ENCODE measurements around the gene PDLIM3. TPM values are rescaled to one million over a fixed set of nuclear protein-coding genes. Genes with fewer than 3 reads are reported as not detected.
"Not testable (repeated sequence)": the region's sequence is repeated elsewhere in the genome, so short reads cannot be mapped to it uniquely, and the experiment has no call there.

PDLIM3 gene
- total RNA-seq, 2 donors from 2014 or later: not detected

GRCh38 chr4:185542626-185543315 is 7.5 kb upstream of the PDLIM3 start:
- DNase-seq: no peak
- Mint-ChIP-seq H3K27ac (no peak overlapping the region), H3K4me1 (no peaks in the 10 kb centered on the region), H3K27me3 (peaks cover 23% of the 10 kb centered on the region), H3K36me3 (ENCODE audit: low read depth) (peaks cover 3% of the 10 kb centered on the region), H3K4me3 (no peak overlapping the region)
- ATAC-seq: no peak
- H3K9me3 ChIP-seq (ENCODE audit: control insufficient read depth, low read length, poor library complexity, severe bottlenecking): no peaks in the 10 kb centered on the region

GRCh38 chr4:185541251-185541727 is 6.0 kb upstream of the PDLIM3 start:
- H3K4me3 Mint-ChIP-seq: no peak overlapping the region
- H3K27me3 Mint-ChIP-seq: peaks cover 23% of the 10 kb centered on the region
- no peak for ATAC-seq

GRCh38 chr4:185540487-185541120 is 5.3 kb upstream of the PDLIM3 start:
- H3K9me3 ChIP-seq (ENCODE audit: control insufficient read depth, low read length, poor library complexity, severe bottlenecking): no peaks in the 10 kb centered on the region
- Mint-ChIP-seq H3K27me3 (peaks cover 23% of the 10 kb centered on the region), H3K4me3 (no peak overlapping the region), H3K36me3 (ENCODE audit: low read depth) (peaks cover 5% of the 10 kb centered on the region), H3K4me1 (peaks cover 3% of the 10 kb centered on the region), H3K27ac (no peak overlapping the region)
- no peak for ATAC-seq
- DNase-seq: no peak

More at GRCh38 chr4:185541251-185541727, 6.0 kb upstream of the PDLIM3 start:
- Mint-ChIP-seq H3K36me3 (ENCODE audit: low read depth) (peaks cover 3% of the 10 kb centered on the region), H3K4me1 (peaks cover 3% of the 10 kb centered on the region), H3K27ac (no peak overlapping the region)
- no peaks in the 10 kb centered on the region for H3K9me3 ChIP-seq (ENCODE audit: control insufficient read depth, low read length, poor library complexity, severe bottlenecking)
- DNase-seq: no peak

- no peak for DNase-seq
- H3K4me3 Mint-ChIP-seq: no peak overlapping the region
- H3K36me3 Mint-ChIP-seq (ENCODE audit: low read depth): peaks cover 5% of the 10 kb centered on the region
Observed at GRCh38 chr4:185540040-185540439, 4.7 kb upstream of the PDLIM3 start.

GRCh38 chr4:185538806-185539205 is 3.5 kb upstream of the PDLIM3 start:
- peaks cover 5% of the 10 kb centered on the region for H3K36me3 Mint-ChIP-seq (ENCODE audit: low read depth)
- H3K27ac Mint-ChIP-seq: no peak overlapping the region
- ATAC-seq: no peak
- H3K27me3 Mint-ChIP-seq: peaks cover 31% of the 10 kb centered on the region
- no peaks in the 10 kb centered on the region for H3K9me3 ChIP-seq (ENCODE audit: control insufficient read depth, low read length, poor library complexity, severe bottlenecking)
- DNase-seq: no peak
- H3K4me3 Mint-ChIP-seq: no peak overlapping the region
- peaks cover 5% of the 10 kb centered on the region for H3K4me1 Mint-ChIP-seq

More at GRCh38 chr4:185540040-185540439, 4.7 kb upstream of the PDLIM3 start:
- no peaks in the 10 kb centered on the region for H3K9me3 ChIP-seq (ENCODE audit: control insufficient read depth, low read length, poor library complexity, severe bottlenecking)
- H3K27me3 Mint-ChIP-seq: peaks cover 23% of the 10 kb centered on the region
- peaks cover 3% of the 10 kb centered on the region for H3K4me1 Mint-ChIP-seq
- ATAC-seq: no peak
- H3K27ac Mint-ChIP-seq: no peak overlapping the region

- Mint-ChIP-seq H3K4me3 (no peak overlapping the region), H3K36me3 (ENCODE audit: low read depth) (peaks cover 2% of the 10 kb centered on the region), H3K27me3 (peaks cover 24% of the 10 kb centered on the region), H3K4me1 (peaks cover 5% of the 10 kb centered on the region), H3K27ac (no peak overlapping the region)
- DNase-seq: no peak
- no peaks in the 10 kb centered on the region for H3K9me3 ChIP-seq (ENCODE audit: control insufficient read depth, low read length, poor library complexity, severe bottlenecking)
- no peak for ATAC-seq
Observed at GRCh38 chr4:185536411-185536709, 1.1 kb upstream of the PDLIM3 start.

GRCh38 chr4:185535612-185536410 is 504 bp upstream of the PDLIM3 start:
- Mint-ChIP-seq H3K36me3 (ENCODE audit: low read depth) (peaks cover 2% of the 10 kb centered on the region), H3K4me3 (peak overlapping the region; percentile 62), H3K27ac (no peak overlapping the region), H3K4me1 (peaks cover 5% of the 10 kb centered on the region), H3K27me3 (peaks cover 26% of the 10 kb centered on the region)
- ATAC-seq (no peak), DNase-seq (no peak)
- no peaks in the 10 kb centered on the region for H3K9me3 ChIP-seq (ENCODE audit: control insufficient read depth, low read length, poor library complexity, severe bottlenecking)

GRCh38 chr4:185534511-185534865 is 819 bp downstream of the PDLIM3 start:
- Mint-ChIP-seq H3K4me3 (peak overlapping the region; percentile 25), H3K4me1 (peaks cover 5% of the 10 kb centered on the region), H3K27ac (no peak overlapping the region), H3K27me3 (peaks cover 39% of the 10 kb centered on the region), H3K36me3 (ENCODE audit: low read depth) (peaks cover 2% of the 10 kb centered on the region)
- no peak for ATAC-seq
- no peaks in the 10 kb centered on the region for H3K9me3 ChIP-seq (ENCODE audit: control insufficient read depth, low read length, poor library complexity, severe bottlenecking)
- no peak for DNase-seq

- H3K27me3 Mint-ChIP-seq: peaks cover 51% of the 10 kb centered on the region
- no peak for DNase-seq
- no peak for ATAC-seq
- H3K4me3 Mint-ChIP-seq: no peak overlapping the region
- peaks cover 2% of the 10 kb centered on the region for H3K36me3 Mint-ChIP-seq (ENCODE audit: low read depth)
- no peak overlapping the region for H3K27ac Mint-ChIP-seq
- peaks cover 5% of the 10 kb centered on the region for H3K4me1 Mint-ChIP-seq
- no peaks in the 10 kb centered on the region for H3K9me3 ChIP-seq (ENCODE audit: control insufficient read depth, low read length, poor library complexity, severe bottlenecking)
Observed at GRCh38 chr4:185532795-185533324, 2.4 kb downstream of the PDLIM3 start.

- H3K4me1 Mint-ChIP-seq: peaks cover 5% of the 10 kb centered on the region
- peaks cover 2% of the 10 kb centered on the region for H3K36me3 Mint-ChIP-seq (ENCODE audit: low read depth)
- H3K27me3 Mint-ChIP-seq: peaks cover 51% of the 10 kb centered on the region
- ATAC-seq: no peak
- H3K27ac Mint-ChIP-seq: no peak overlapping the region
- no peak for DNase-seq
- no peaks in the 10 kb centered on the region for H3K9me3 ChIP-seq (ENCODE audit: control insufficient read depth, low read length, poor library complexity, severe bottlenecking)
- no peak overlapping the region for H3K4me3 Mint-ChIP-seq
Observed at GRCh38 chr4:185532293-185532692, 3.0 kb downstream of the PDLIM3 start.

GRCh38 chr4:185531654-185532053 is 3.7 kb downstream of the PDLIM3 start:
- not testable (repeated sequence) for H3K4me1 Mint-ChIP-seq; DNase-seq; H3K27ac Mint-ChIP-seq; H3K36me3 Mint-ChIP-seq (ENCODE audit: low read depth); H3K9me3 ChIP-seq (ENCODE audit: control insufficient read depth, low read length, poor library complexity, severe bottlenecking); H3K4me3 Mint-ChIP-seq; ATAC-seq
- H3K27me3 Mint-ChIP-seq: peaks cover 51% of the 10 kb centered on the region

- H3K27ac Mint-ChIP-seq: no peak overlapping the region
- DNase-seq (no peak), ATAC-seq (no peak)
- H3K36me3 Mint-ChIP-seq (ENCODE audit: low read depth): no peaks in the 10 kb centered on the region
- no peak overlapping the region for H3K4me3 Mint-ChIP-seq
- H3K9me3 ChIP-seq (ENCODE audit: control insufficient read depth, low read length, poor library complexity, severe bottlenecking): no peaks in the 10 kb centered on the region
- no peaks in the 10 kb centered on the region for H3K4me1 Mint-ChIP-seq
- H3K27me3 Mint-ChIP-seq: peaks cover 50% of the 10 kb centered on the region
Observed at GRCh38 chr4:185529413-185529812, 5.9 kb downstream of the PDLIM3 start.

Data from T-helper 17 cell (primary cell).